Karpas-422 (cell line): ENCODE results near the gene SNX32. TPM values are rescaled to one million over a fixed set of nuclear protein-coding genes. Genes with fewer than 3 reads are reported as not detected.

Experiments used
- DNase-seq: peaks from one replicate; pipeline ENCODE4 v3.0.0-alpha.2; 2015
- H2AFZ ChIP-seq: fragments of 200-600 bp; sonication (generic); 2 replicates; pipeline ENCODE4 v1.6.1; 2014; ENCODE audit warnings: antibody characterized with exemption, low read length, mixed read lengths
- H3K27ac ChIP-seq: fragments of 200-600 bp; sonication (generic); 2 replicates; pipeline ENCODE4 v1.5.1; 2014; ENCODE audit warnings: mild to moderate bottlenecking, low read length, moderate library complexity
- H3K27me3 ChIP-seq: fragments of 200-600 bp; sonication (generic); 2 replicates; pipeline ENCODE4 v1.6.1; 2014; ENCODE audit warnings: low read length, mixed read lengths
- H3K36me3 ChIP-seq: fragments of 200-600 bp; sonication (generic); 2 replicates; pipeline ENCODE4 v1.6.1; 2014; ENCODE audit warnings: low read length, mixed read lengths; ENCODE audit not compliant: insufficient read depth
- H3K4me1 ChIP-seq: fragments of 200-600 bp; sonication (generic); 2 replicates; pipeline ENCODE4 v1.6.1; 2014; ENCODE audit warnings: mild to moderate bottlenecking, low read length, mixed read lengths
- H3K4me2 ChIP-seq: fragments of 200-600 bp; sonication (generic); 2 replicates; pipeline ENCODE4 v1.6.1; 2014; ENCODE audit warnings: low read length, low read depth, mild to moderate bottlenecking; ENCODE audit not compliant: poor library complexity, severe bottlenecking
- H3K4me3 ChIP-seq: fragments of 200-600 bp; sonication (generic); 2 replicates; pipeline ENCODE4 v1.5.1; 2014; ENCODE audit warnings: mild to moderate bottlenecking, antibody characterized with exemption, low read length, mixed read lengths
- H3K79me2 ChIP-seq: fragments of 200-600 bp; sonication (generic); 2 replicates; pipeline ENCODE4 v1.6.1; 2014; ENCODE audit warnings: mild to moderate bottlenecking, low read length, mixed read lengths
- H3K9ac ChIP-seq: fragments of 200-600 bp; sonication (generic); 2 replicates; pipeline ENCODE4 v1.6.0; 2014; ENCODE audit warnings: low read length
- H3K9me2 ChIP-seq: fragments of 200-600 bp; sonication (generic), shearing (Covaris generic); replicated peaks from 2 replicates; pipeline ENCODE4 v1.6.0; 2014; ENCODE audit warnings: mild to moderate bottlenecking, low read length, moderate library complexity; ENCODE audit not compliant: insufficient read depth
- H3K9me3 ChIP-seq: fragments of 300-700, 200-600 bp; sonication (generic); 2 replicates; pipeline ENCODE4 v1.6.1; 2014; ENCODE audit warnings: low read length, mixed read lengths
- H4K20me1 ChIP-seq: fragments of 200-600 bp; sonication (generic); 2 replicates; pipeline ENCODE4 v1.6.1; 2014; ENCODE audit warnings: mild to moderate bottlenecking, antibody characterized with exemption, low read length, low read depth; ENCODE audit not compliant: insufficient read depth
- total RNA-seq: library from RNA; depleted of rRNA; stranded (reverse); fragments of >200 nt; shearing (Covaris generic); gene quantifications from 2 replicates; pipeline ENCODE4 v1.2.3, GENCODE V29; 2014; ENCODE audit warnings: low replicate concordance

The SNX32 gene
- total RNA-seq, 1 experiment from 2014 or later: not detected

DNA sequence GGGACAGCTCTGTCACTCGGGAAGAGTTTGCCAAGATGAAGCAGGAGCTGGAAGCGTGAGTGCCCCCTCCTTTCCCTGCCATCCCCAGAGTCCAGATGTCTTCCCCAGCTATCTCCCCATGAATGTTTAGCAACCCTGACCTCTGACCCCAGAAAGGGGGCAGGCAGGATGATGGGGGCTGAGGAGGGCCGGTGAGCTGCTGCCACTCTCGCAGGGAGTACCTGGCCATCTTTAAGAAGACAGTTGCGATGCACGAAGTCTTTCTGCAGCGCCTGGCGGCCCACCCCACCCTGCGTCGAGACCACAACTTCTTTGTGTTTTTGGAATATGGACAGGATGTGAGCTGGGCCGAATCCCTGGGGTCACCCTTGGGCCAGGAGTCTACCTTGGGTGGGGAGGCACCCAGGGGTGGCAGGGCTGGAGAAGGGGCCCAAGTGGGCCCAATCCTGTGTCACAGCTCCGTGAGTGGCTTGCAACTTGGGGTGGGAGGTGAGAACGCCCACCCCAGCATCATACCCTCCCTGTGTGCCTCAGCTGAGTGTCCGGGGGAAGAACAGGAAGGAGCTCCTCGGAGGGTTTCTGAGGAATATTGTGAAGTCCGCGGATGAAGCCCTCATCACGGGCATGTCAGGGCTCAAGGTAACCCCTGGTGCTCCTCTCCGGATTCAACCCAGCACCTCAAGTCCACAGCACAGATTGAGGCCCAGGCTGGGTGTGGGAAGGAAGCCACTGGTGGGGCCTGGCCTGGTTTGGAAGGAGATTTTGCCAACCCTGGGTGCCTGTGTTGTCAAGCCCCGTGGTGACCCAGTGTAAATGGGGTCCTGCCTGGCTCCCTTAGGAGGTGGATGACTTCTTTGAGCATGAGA, 16.7 kb downstream of the SNX32 start:
- H3K4me2 ChIP-seq: no peak overlapping the region
- peak; percentile 65 for DNase-seq
- peaks cover 28% of the 10 kb centered on the region for H3K36me3 ChIP-seq
- 0 out of 2 replicates have a peak, but pooled peaks cover under 1% of the 10 kb centered on the region for H3K79me2 ChIP-seq
- no peaks in the 10 kb centered on the region for H3K9me3 ChIP-seq
- H3K9ac ChIP-seq: no peak overlapping the region
- peaks cover 22% of the 10 kb centered on the region for H4K20me1 ChIP-seq
- no peak overlapping the region for H2AFZ ChIP-seq
- no peaks in the 10 kb centered on the region for H3K9me2 ChIP-seq
- no peaks in the 10 kb centered on the region for H3K4me1 ChIP-seq
- H3K27ac ChIP-seq: no peak overlapping the region
- no peak overlapping the region for H3K4me3 ChIP-seq
- H3K27me3 ChIP-seq: no peaks in the 10 kb centered on the region

DNA sequence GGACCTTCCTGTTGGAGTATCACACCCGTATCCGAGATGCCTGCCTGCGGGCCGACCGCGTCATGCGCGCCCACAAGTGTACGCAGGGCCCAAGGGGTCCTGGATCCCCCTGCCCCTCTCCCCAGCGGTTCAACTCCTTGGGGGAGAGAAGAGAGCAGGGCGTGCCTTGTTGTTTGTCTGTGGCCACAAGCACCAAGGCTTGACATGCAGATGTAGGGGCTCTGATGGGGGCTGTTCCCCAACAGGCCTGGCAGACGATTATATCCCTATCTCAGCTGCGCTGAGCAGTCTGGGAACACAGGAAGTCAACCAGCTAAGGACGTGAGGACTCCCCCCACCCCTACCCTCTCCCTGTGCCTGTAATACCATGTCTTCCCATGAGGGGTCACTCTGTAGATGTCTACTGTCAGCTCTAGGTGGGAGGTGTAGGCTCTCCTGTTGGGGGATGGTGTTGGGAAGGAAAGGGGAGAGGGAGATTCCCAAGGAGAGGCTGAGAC, 17.4 kb downstream of the SNX32 start:
- peaks cover 2% of the 10 kb centered on the region for H3K4me1 ChIP-seq
- H4K20me1 ChIP-seq: peaks cover 29% of the 10 kb centered on the region
- no peaks in the 10 kb centered on the region for H3K9me2 ChIP-seq
- DNase-seq: peak; percentile 86
- no peak overlapping the region for H3K9ac ChIP-seq
- H3K27ac ChIP-seq: no peak overlapping the region
- peaks cover 7% of the 10 kb centered on the region for H3K79me2 ChIP-seq
- no peaks in the 10 kb centered on the region for H3K9me3 ChIP-seq
- H3K4me3 ChIP-seq: no peak overlapping the region
- no peak overlapping the region for H2AFZ ChIP-seq
- no peaks in the 10 kb centered on the region for H3K27me3 ChIP-seq
- H3K36me3 ChIP-seq: peaks cover 35% of the 10 kb centered on the region
- no peak overlapping the region for H3K4me2 ChIP-seq

DNA sequence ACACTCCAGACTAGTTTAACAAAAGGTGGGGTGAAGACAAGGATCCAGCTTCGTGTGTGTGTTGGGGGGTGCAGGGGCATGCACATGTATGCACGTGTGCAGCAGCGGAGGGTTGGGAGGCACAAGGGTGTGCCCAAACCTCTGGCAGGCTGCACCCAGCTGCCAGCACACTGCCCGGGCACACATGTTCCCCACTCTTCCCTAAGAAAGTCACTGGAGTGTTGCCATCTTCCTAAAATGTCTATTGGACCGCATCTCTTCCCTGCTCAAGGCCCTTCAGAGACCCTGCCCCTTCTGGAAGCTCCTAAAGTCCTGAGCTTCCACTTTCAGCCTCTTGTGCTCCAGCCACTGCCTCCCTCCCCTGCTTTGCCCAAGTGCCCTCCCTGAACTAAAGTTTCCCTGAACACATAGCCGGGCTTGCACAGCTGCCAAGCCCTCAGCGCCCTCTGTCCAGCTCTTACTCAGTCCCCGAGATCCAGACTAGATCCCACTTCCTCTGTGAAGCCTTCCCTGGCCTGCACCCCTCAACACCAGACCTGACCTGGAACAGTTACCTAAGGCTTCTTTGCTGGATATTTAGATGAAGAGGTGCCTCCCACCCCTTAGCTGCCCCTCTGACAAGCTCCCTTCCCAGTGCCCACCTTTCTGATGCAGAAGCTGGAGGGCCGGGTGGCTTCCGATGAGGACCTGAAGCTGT, 18.2 kb downstream of the SNX32 start:
- H3K4me2 ChIP-seq: no peak overlapping the region
- DNase-seq: peak; percentile 66
- no peak overlapping the region for H2AFZ ChIP-seq
- H3K9me3 ChIP-seq: no peaks in the 10 kb centered on the region
- peaks cover 43% of the 10 kb centered on the region for H3K36me3 ChIP-seq
- no peaks in the 10 kb centered on the region for H3K9me2 ChIP-seq
- peaks cover 9% of the 10 kb centered on the region for H3K4me1 ChIP-seq
- no peaks in the 10 kb centered on the region for H3K27me3 ChIP-seq
- H3K4me3 ChIP-seq: no peak overlapping the region
- H3K79me2 ChIP-seq: peaks cover 16% of the 10 kb centered on the region
- peaks cover 37% of the 10 kb centered on the region for H4K20me1 ChIP-seq
- no peak overlapping the region for H3K9ac ChIP-seq
- no peak overlapping the region for H3K27ac ChIP-seq

GRCh38 chr11:65852508-65853245, 18.9 kb downstream of the SNX32 start:
- peaks cover 22% of the 10 kb centered on the region for H3K79me2 ChIP-seq
- H3K4me3 ChIP-seq: no peak overlapping the region
- no peaks in the 10 kb centered on the region for H3K9me2 ChIP-seq
- DNase-seq: peak; percentile 59
- H3K36me3 ChIP-seq: peaks cover 45% of the 10 kb centered on the region
- H3K4me2 ChIP-seq: no peak overlapping the region
- no peaks in the 10 kb centered on the region for H3K27me3 ChIP-seq
- peaks cover 9% of the 10 kb centered on the region for H3K4me1 ChIP-seq
- no peak overlapping the region for H3K27ac ChIP-seq
- H3K9ac ChIP-seq: no peak overlapping the region
- peaks cover 44% of the 10 kb centered on the region for H4K20me1 ChIP-seq
- H2AFZ ChIP-seq: no peak overlapping the region
- H3K9me3 ChIP-seq: no peaks in the 10 kb centered on the region

GRCh38 chr11:65853246-65853979, 19.6 kb downstream of the SNX32 start:
- Histone ChIP-seq H3K4me2 (no peak overlapping the region), H3K4me3 (no peak overlapping the region), H3K9ac (no peak overlapping the region), H2AFZ (no peak overlapping the region), H4K20me1 (peaks cover 44% of the 10 kb centered on the region), H3K4me1 (peaks cover 10% of the 10 kb centered on the region), H3K27ac (no peak overlapping the region), H3K79me2 (peaks cover 22% of the 10 kb centered on the region), H3K9me3 (no peaks in the 10 kb centered on the region), H3K27me3 (no peaks in the 10 kb centered on the region), H3K9me2 (no peaks in the 10 kb centered on the region), H3K36me3 (peaks cover 45% of the 10 kb centered on the region)
- peak; percentile 48 for DNase-seq

GRCh38 chr11:65854161-65854592, 20.4 kb downstream of the SNX32 start:
- no peaks in the 10 kb centered on the region for H3K9me2 ChIP-seq
- H4K20me1 ChIP-seq: peaks cover 44% of the 10 kb centered on the region
- H3K9ac ChIP-seq: no peak overlapping the region
- H3K27ac ChIP-seq: no peak overlapping the region
- H3K79me2 ChIP-seq: peaks cover 22% of the 10 kb centered on the region
- no peak overlapping the region for H3K4me3 ChIP-seq
- no peaks in the 10 kb centered on the region for H3K27me3 ChIP-seq
- H3K36me3 ChIP-seq: peaks cover 45% of the 10 kb centered on the region
- no peak overlapping the region for H3K4me2 ChIP-seq
- H3K4me1 ChIP-seq: peaks cover 17% of the 10 kb centered on the region
- no peaks in the 10 kb centered on the region for H3K9me3 ChIP-seq
- H2AFZ ChIP-seq: no peak overlapping the region
- peak; percentile 43 for DNase-seq

DNA sequence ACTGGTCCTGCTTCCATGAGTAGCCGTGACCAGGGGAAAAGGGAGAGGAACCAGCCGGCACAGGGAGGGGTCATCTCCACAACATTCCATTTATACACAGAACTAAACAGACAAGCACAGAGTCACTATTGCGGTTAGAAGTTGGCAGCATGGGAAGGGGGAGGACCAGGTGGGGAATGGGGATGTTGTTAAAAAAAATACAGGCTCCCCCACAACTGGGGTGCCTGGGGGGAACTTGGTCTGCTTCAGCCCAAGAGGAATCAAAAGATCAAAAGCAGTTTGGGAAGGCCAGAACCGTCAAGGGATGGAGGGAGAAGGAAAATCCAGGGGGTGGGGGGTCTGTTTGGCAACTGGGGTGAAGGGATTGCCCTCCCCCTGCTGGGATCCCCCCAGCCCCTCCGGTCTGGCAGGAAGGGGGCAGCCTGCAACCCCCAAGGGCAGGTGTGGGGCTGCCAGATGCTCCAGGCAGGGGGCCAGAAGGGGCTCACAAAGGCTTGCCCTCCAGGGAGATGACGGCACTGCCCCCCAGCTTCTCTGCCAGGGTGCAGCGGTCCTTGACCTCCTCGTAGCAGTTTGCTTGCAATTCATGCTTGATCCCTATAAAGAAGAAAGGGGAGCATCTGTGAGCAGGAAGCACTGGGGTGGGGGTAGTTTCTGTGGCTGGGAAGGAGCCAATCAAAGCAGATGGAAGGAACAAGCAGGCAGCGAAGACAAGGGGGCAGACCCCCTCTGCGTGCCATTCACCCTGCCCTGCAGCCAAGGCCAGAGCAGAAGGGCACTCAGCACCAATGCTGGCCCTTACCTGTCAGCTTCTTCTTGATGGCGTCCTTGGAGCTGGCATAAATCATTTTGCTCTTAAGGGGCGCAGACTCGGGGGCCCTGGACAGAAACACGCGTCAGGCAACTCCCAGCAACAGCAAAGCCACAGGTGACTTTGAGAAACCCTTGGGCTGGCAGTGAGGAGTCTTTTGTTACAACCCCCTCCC, 21.4 kb downstream of the SNX32 start:
- Histone ChIP-seq H4K20me1 (peaks cover 44% of the 10 kb centered on the region), H2AFZ (no peak overlapping the region), H3K9me3 (no peaks in the 10 kb centered on the region), H3K27ac (no peak overlapping the region), H3K4me2 (no peak overlapping the region), H3K4me3 (no peak overlapping the region), H3K27me3 (no peaks in the 10 kb centered on the region), H3K9me2 (no peaks in the 10 kb centered on the region), H3K9ac (no peak overlapping the region), H3K79me2 (peaks cover 22% of the 10 kb centered on the region), H3K36me3 (peaks cover 45% of the 10 kb centered on the region), H3K4me1 (peaks cover 24% of the 10 kb centered on the region)
- peak; percentile 40 for DNase-seq
